B cell (primary cell): ENCODE data around the gene TPO. TPM values are rescaled to one million over a fixed set of nuclear protein-coding genes. Genes with fewer than 3 reads are reported as not detected.

ENCODE experiments used
- ATAC-seq: fragments of 200-7000 bp; cut with Tn5 transposase; one replicate; pipeline ENCODE4 v1.10.0; 2021; ENCODE audit warnings: low read depth, mild to moderate bottlenecking, moderate number of reproducible peaks, moderate library complexity
- CTCF ChIA-PET: fragments of 350-600 bp; sonication (Branson Sonifier 250); formaldehyde crosslinking; loops from one replicate; lab custom pipeline; 2021; ENCODE audit warnings: antibody characterized with exemption, inconsistent platforms; lab: Charles Lee
- POLR2A ChIA-PET: fragments of 350-600 bp; sonication (Branson Sonifier 250); formaldehyde crosslinking; loops from one replicate; lab custom pipeline; 2021; ENCODE audit warnings: antibody characterized with exemption; lab: Charles Lee
- DNase-seq: peaks from one replicate; pipeline ENCODE4 v3.0.0; 2013
- H2AFZ ChIP-seq: 2 replicates; pipeline ENCODE4 v1.6.1; 2012; ENCODE audit warnings: mild to moderate bottlenecking, low read depth, low read length; ENCODE audit not compliant: insufficient read depth, poor library complexity, severe bottlenecking
- H3K27ac ChIP-seq, 2 donors: 1 replicate in 1 of 2; 2 replicates in 1 of 2; pipeline ENCODE4 v1.5.1; 2012 to 2013; ENCODE audit warnings: low read length in 2 of 2, mild to moderate bottlenecking in 2 of 2, moderate library complexity in 1 of 2
- H3K27me3 ChIP-seq, 4 experiments: fragments of 200-600 bp in 1 of 4; sonication (generic) in 1 of 4; replicated peaks in 1 of 4; 1 replicate in 2 of 4; 2 replicates in 2 of 4; pipeline versions ENCODE4 v1.6.1 to v1.7.0; 2013 to 2016; ENCODE audit warnings: low read length in 3 of 4, mild to moderate bottlenecking in 2 of 4, mixed read lengths in 1 of 4, moderate library complexity in 1 of 4; ENCODE audit not compliant: insufficient read depth in 4 of 4, control insufficient read depth in 3 of 4; ENCODE audit errors: control extremely low read depth in 1 of 4
- H3K36me3 ChIP-seq, 2 experiments: replicated peaks in 1 of 2; 1 replicate in 1 of 2; 2 replicates in 1 of 2; pipeline versions ENCODE4 v1.6.1 to v1.7.1; 2013; ENCODE audit warnings: low read length in 1 of 2; ENCODE audit not compliant: insufficient read depth in 2 of 2, control insufficient read depth in 1 of 2; ENCODE audit errors: control extremely low read depth in 1 of 2, extremely low read depth in 1 of 2
- H3K4me1 ChIP-seq, 2 donors: fragments of 200-600 bp in 1 of 2; sonication (generic) in 1 of 2; 1 replicate in 1 of 2; 2 replicates in 1 of 2; pipeline versions ENCODE4 v1.5.1 to v1.6.1; 2013 to 2017; ENCODE audit warnings: low read length in 2 of 2; ENCODE audit not compliant: control insufficient read depth in 2 of 2, insufficient read depth in 2 of 2
- H3K4me2 ChIP-seq: replicated peaks from 2 replicates; pipeline ENCODE3; 2012; ENCODE audit warnings: mild to moderate bottlenecking, low read depth, low read length; ENCODE audit not compliant: poor library complexity, severe bottlenecking
- H3K4me3 ChIP-seq, 5 experiments: fragments of 200-600 bp in 1 of 5; sonication (generic) in 1 of 5; 1 replicate in 3 of 5; 2 replicates in 2 of 5; pipeline versions ENCODE4 v1.5.1 to v1.7.0; 2011 to 2016; ENCODE audit warnings: low read length in 4 of 5, mild to moderate bottlenecking in 4 of 5, low read depth in 2 of 5, control low read depth in 1 of 5, moderate library complexity in 1 of 5; ENCODE audit not compliant: insufficient read depth in 1 of 5; ENCODE audit errors: control extremely low read depth in 1 of 5, extremely low read depth in 1 of 5
- H3K79me2 ChIP-seq: fragments of 200-600 bp; sonication (generic); one replicate; pipeline ENCODE4 v1.6.0; 2016; ENCODE audit warnings: low read length; ENCODE audit not compliant: control insufficient read depth, insufficient read depth
- H3K9ac ChIP-seq: fragments of 200-600 bp; sonication (generic); 2 replicates; pipeline ENCODE4 v1.6.1; 2017; ENCODE audit warnings: mild to moderate bottlenecking, low read length, moderate library complexity
- H3K9me3 ChIP-seq, 3 donors: one replicate each; pipeline versions ENCODE4 v1.6.1 to v1.7.1; 2013; ENCODE audit warnings: low read length in 2 of 3; ENCODE audit not compliant: control insufficient read depth in 2 of 3, insufficient read depth in 1 of 3; ENCODE audit errors: control extremely low read depth in 1 of 3
- H4K20me1 ChIP-seq: 2 replicates; pipeline ENCODE4 v1.6.0; 2012; ENCODE audit warnings: mild to moderate bottlenecking, low read length; ENCODE audit not compliant: insufficient read depth, control insufficient read depth, poor library complexity, severe bottlenecking
- H3K27ac Mint-ChIP-seq: one replicate; pipeline ENCODE4 v1.8.0; 2021; ENCODE audit warnings: mixed read lengths
- H3K27me3 Mint-ChIP-seq: one replicate; pipeline ENCODE4 v1.8.0; 2021; ENCODE audit warnings: mixed read lengths
- H3K4me1 Mint-ChIP-seq: one replicate; pipeline ENCODE4 v1.8.0; 2021; ENCODE audit warnings: mixed read lengths
- H3K4me3 Mint-ChIP-seq: one replicate; pipeline ENCODE4 v1.8.0; 2021; ENCODE audit warnings: mixed read lengths
- H3K9me3 Mint-ChIP-seq: one replicate; pipeline ENCODE4 v1.8.0; 2022; ENCODE audit warnings: mixed read lengths; ENCODE audit not compliant: insufficient read depth
- EZH2 ChIP-seq: IDR thresholded peaks from 2 replicates; pipeline ENCODE4 v1.6.1; 2012; ENCODE audit warnings: borderline replicate concordance, low read depth, mild to moderate bottlenecking, moderate library complexity, low read length; ENCODE audit not compliant: insufficient read depth, poor library complexity, severe bottlenecking
- WGBS: methylation state at CpG from one replicate; pipeline ENCODE4 v1.1.5; 2013; ENCODE audit warnings: missing lambda C conversion rate; ENCODE audit not compliant: insufficient coverage; 5-methylcytosine and 5-hydroxymethylcytosine counted together
- intact Hi-C: fragments of 100-400 bp; cut with micrococcal nuclease; formaldehyde crosslinking; loops from one replicate; pipeline ENCODE4 v1.10.0; 2022
- polyA plus RNA-seq: library from polyadenylated mRNA; depleted of rRNA; stranded (reverse); fragments of >200 nt; gene quantifications from 2 replicates; pipeline ENCODE4 v1.2.3, GENCODE V29; 2012
- total RNA-seq, 2 donors: library from RNA; stranded (reverse); fragments of 120-200 nt in 1 of 2; gene quantifications; 1 replicate in 1 of 2; 2 replicates in 1 of 2; pipeline versions ENCODE4 v1.2.3 to v1.2.4, GENCODE V29; 2013 to 2022
- TF ChIP-seq, protein P1 (sequence below): fragments of 200-600 bp; IDR thresholded peaks from one replicate; pipeline ENCODE4 v1.8.0; 2022; ENCODE audit warnings: antibody characterized with exemption, mild to moderate bottlenecking

Gene TPO
- total and polyA plus RNA-seq, 2 donors (not counting 1 experiment from before 2014, with no cell fraction given) = not detected

DNA sequence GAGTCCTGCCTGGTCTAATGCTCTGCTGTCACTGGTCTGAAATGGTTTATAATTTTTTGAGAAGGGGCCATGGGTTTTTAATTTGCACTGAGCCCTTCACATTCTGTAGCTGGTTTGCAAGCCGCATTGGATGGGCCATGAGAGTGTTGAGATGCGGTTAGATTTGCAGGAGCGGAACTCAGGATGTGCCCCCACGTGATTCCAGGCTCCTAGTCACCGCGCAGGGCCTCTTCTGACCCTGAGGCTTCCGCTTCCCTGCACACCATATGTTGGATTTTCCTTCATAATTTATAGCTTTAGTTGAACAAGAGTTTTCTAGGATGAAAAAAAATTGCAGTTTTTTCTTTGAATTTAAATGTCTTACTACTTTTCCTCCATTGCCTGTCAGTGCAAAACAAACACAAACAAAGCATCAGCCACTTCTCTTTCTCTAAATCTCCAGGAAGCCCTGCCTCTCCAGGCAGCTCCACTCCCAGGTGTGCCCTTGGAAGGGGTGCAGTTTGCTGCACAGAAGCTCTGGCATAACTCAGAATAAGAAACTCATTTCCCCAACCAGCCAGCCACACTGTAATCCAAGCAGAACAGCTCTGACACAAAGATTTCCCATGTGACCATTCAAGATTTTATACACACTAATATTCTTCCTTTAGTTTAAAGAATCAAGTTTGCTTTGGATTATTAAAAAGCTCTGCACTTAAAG is 18.4 kb upstream of the TPO start:
- H3K36me3 ChIP-seq = no peaks in the 10 kb centered on the region
- H3K27me3 ChIP-seq = peaks cover 0 to 5% (median 0%) of the 10 kb centered on the region in 4 experiments
- intact Hi-C loops = no loop called here
- CTCF ChIA-PET = no interaction called here
- H4K20me1 ChIP-seq = no peaks in the 10 kb centered on the region
- H3K9ac ChIP-seq = no peak overlapping the region
- no peak overlapping the region for H3K4me3 Mint-ChIP-seq
- TF ChIP-seq, protein P1, sequence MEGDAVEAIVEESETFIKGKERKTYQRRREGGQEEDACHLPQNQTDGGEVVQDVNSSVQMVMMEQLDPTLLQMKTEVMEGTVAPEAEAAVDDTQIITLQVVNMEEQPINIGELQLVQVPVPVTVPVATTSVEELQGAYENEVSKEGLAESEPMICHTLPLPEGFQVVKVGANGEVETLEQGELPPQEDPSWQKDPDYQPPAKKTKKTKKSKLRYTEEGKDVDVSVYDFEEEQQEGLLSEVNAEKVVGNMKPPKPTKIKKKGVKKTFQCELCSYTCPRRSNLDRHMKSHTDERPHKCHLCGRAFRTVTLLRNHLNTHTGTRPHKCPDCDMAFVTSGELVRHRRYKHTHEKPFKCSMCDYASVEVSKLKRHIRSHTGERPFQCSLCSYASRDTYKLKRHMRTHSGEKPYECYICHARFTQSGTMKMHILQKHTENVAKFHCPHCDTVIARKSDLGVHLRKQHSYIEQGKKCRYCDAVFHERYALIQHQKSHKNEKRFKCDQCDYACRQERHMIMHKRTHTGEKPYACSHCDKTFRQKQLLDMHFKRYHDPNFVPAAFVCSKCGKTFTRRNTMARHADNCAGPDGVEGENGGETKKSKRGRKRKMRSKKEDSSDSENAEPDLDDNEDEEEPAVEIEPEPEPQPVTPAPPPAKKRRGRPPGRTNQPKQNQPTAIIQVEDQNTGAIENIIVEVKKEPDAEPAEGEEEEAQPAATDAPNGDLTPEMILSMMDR = no peak
- TF ChIP-seq EZH2 = no peak
- H3K9me3 Mint-ChIP-seq = no peaks in the 10 kb centered on the region
- POLR2A ChIA-PET = no interaction called here
- H3K27ac Mint-ChIP-seq = no peak overlapping the region
- H3K4me2 ChIP-seq = no peak overlapping the region
- peaks cover 19 to 21% of the 10 kb centered on the region in 2 donors for H3K4me1 ChIP-seq
- peaks cover 0 to 19% (median 0%) of the 10 kb centered on the region in 3 donors for H3K9me3 ChIP-seq
- WGBS = 87% methylated on average over 5 of the region's 7 CpGs
- peaks cover 11% of the 10 kb centered on the region for H3K4me1 Mint-ChIP-seq
- no peak overlapping the region for H2AFZ ChIP-seq
- H3K4me3 ChIP-seq = no peak overlapping the region
- H3K79me2 ChIP-seq = no peaks in the 10 kb centered on the region
- DNase-seq (no peak), ATAC-seq (no peak)
- peaks cover 18% of the 10 kb centered on the region for H3K27me3 Mint-ChIP-seq
- H3K27ac ChIP-seq = no peak overlapping the region

DNA sequence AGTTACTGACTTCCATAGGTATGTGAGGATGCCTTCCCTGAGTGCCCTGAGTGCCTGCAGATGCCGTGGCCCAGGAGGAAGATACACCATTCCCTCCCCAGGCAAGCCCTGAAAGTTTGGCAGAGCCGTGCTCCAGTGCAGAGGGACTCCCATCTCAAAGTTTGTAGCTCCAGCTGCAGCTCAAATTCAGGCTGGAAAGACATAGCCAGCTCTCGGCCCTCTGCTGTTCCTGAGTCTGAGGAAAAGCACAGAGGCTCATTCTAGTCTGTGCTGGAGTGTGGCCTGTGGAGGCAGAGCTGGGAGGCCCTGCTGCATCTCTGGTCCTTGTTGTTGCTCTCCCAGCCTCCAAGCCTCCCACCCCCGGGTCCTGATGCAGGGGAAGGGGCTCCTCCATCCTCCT is 15.9 kb upstream of the TPO start:
- H3K4me3 ChIP-seq = no peak overlapping the region
- Mint-ChIP-seq H3K4me1 (peaks cover 25% of the 10 kb centered on the region), H3K9me3 (no peaks in the 10 kb centered on the region), H3K27me3 (peaks cover 18% of the 10 kb centered on the region), H3K4me3 (no peak overlapping the region), H3K27ac (no peak overlapping the region)
- no peak overlapping the region for H3K4me2 ChIP-seq
- no peak for ATAC-seq
- H3K36me3 ChIP-seq = no peaks in the 10 kb centered on the region
- H3K9ac ChIP-seq = no peak overlapping the region
- TF ChIP-seq, protein P1 = no peak
- no peak for TF ChIP-seq EZH2
- CTCF ChIA-PET = no interaction called here
- no peak overlapping the region for H3K27ac ChIP-seq
- no peaks in the 10 kb centered on the region for H4K20me1 ChIP-seq
- H2AFZ ChIP-seq = no peak overlapping the region
- no peak for DNase-seq
- POLR2A ChIA-PET = no interaction called here
- intact Hi-C loops = no loop called here
- peaks cover 0 to 5% (median 0%) of the 10 kb centered on the region in 4 experiments for H3K27me3 ChIP-seq
- peaks cover 43 to 45% of the 10 kb centered on the region in 2 donors for H3K4me1 ChIP-seq
- WGBS = 77% methylated on average over 4 of the region's 4 CpGs
- peaks cover 0 to 23% (median 0%) of the 10 kb centered on the region in 3 donors for H3K9me3 ChIP-seq
- H3K79me2 ChIP-seq = no peaks in the 10 kb centered on the region
